K562 (cell line): Measurements from ENCODE around the gene UFSP2.

Experiments used
- CREM ChIP-seq: IDR thresholded peaks from 2 replicates; pipeline ENCODE4 v1.6.1; 2014; ENCODE audit warnings: antibody characterized with exemption, low read depth
- FOXP1 ChIP-seq: sonication (generic); formaldehyde crosslinking; IDR thresholded peaks from 2 replicates; pipeline ENCODE4 v1.8.0; 2022; ENCODE audit warnings: mild to moderate bottlenecking, missing genetic modification reagents
- KLF6 ChIP-seq: fragments of 250-450 bp; sonication (Bioruptor Pico); IDR thresholded peaks from 2 replicates; pipeline ENCODE4 v1.4.0; 2020; ENCODE audit warnings: mild to moderate bottlenecking, moderate library complexity, borderline replicate concordance
- MAZ ChIP-seq, 2 experiments: fragments of 450-650 bp in 1 of 2; sonication (generic) in 1 of 2; formaldehyde crosslinking; IDR thresholded peaks in 1 of 2; conservative IDR thresholded peaks in 1 of 2; 2 replicates each; pipeline versions ENCODE4 v1.4.0 to v1.5.0; 2020; ENCODE audit warnings: mild to moderate bottlenecking in 1 of 2, missing genetic modification reagents in 1 of 2
- MEF2D ChIP-seq: conservative IDR thresholded peaks from 2 replicates; pipeline ENCODE4 v1.6.1; 2016; ENCODE audit warnings: low read depth, missing genetic modification characterization, missing compliant biosample characterization
- RNF2 ChIP-seq: sonication (generic); IDR thresholded peaks from 2 replicates; pipeline ENCODE4 v1.6.1; 2016
- SIN3B ChIP-seq: fragments of 450-650 bp; IDR thresholded peaks from 2 replicates; pipeline ENCODE4 v1.6.1; 2017; ENCODE audit warnings: low read depth, mild to moderate bottlenecking, moderate library complexity
- SMAD4 ChIP-seq: fragments of 250-450 bp; sonication (Bioruptor Pico); conservative IDR thresholded peaks from 2 replicates; pipeline ENCODE4 v1.8.0; 2021; ENCODE audit warnings: inconsistent platforms, mild to moderate bottlenecking, moderate library complexity

- no peak for TF ChIP-seq SMAD4
- TF ChIP-seq KLF6 (CRISPR knock-in tag) = no peak
- TF ChIP-seq CREM = no peak
- no peak for TF ChIP-seq FOXP1 (CRISPR knock-in tag)
- TF ChIP-seq MEF2D = no peak
- TF ChIP-seq MAZ (CRISPR knock-in tag; conservative IDR thresholded peaks at IDR 0.05 in 1 of 2, IDR thresholded peaks at IDR 0.05 in 1 of 2) = no peak
- no peak for TF ChIP-seq RNF2
- TF ChIP-seq SIN3B = no peak
These were observed 67.2 kb downstream of the UFSP2 start for GRCh38 chr4:185358514-185358913.
